Kasumi-1 (cell line): ENCODE data around the gene CHAC1.
A peak's percentile ranks its signal among the peaks of the same experiment; 100 is the strongest.

ENCODE experiments used
- DNase-seq, 2 experiments: peaks; one replicate each; lab custom pipeline; 2025; lab: John Stamatoyannopoulos, UW

Gene CHAC1

DNA sequence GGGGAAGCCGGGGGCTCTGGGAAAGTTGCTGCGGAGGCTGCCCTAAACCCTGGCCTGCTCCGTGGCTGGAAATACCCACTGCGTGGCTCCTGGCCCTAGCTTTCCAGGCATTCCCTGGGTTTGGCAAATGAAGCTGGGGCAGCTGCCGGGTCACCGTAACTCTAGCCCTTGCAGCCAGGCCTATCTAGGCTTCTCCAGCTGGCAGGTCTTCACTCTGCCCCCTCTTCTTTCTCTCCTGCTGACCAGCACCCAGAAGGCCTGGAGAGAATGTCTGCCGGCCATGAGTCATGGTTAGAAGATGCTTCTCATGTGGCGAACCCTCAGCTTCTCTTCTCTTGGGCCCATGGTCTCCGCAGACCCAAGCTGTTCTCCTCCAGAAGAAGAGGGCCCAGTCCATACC is 29.7 kb upstream of the CHAC1 start:
- DNase-seq, result no peak

DNA sequence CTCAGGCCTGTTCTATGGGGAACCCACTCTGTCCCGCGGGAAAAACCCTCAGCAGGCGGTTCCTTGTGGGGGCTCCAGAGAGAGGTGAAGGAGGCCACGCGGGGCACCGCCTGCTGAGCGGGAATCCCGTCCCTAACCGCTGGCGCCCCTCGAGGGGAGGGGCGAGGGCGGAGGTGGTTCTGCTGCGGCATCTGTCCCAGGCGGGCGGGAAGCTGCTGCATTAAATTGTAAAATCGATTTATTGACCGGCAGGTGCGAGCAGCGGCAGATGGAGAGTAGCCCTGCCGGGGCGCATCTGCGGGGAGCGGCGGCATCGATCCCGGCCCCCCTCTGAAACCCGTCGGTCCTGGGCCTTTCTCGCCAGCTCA is 27.8 kb upstream of the CHAC1 start:
- no peak for DNase-seq

DNA sequence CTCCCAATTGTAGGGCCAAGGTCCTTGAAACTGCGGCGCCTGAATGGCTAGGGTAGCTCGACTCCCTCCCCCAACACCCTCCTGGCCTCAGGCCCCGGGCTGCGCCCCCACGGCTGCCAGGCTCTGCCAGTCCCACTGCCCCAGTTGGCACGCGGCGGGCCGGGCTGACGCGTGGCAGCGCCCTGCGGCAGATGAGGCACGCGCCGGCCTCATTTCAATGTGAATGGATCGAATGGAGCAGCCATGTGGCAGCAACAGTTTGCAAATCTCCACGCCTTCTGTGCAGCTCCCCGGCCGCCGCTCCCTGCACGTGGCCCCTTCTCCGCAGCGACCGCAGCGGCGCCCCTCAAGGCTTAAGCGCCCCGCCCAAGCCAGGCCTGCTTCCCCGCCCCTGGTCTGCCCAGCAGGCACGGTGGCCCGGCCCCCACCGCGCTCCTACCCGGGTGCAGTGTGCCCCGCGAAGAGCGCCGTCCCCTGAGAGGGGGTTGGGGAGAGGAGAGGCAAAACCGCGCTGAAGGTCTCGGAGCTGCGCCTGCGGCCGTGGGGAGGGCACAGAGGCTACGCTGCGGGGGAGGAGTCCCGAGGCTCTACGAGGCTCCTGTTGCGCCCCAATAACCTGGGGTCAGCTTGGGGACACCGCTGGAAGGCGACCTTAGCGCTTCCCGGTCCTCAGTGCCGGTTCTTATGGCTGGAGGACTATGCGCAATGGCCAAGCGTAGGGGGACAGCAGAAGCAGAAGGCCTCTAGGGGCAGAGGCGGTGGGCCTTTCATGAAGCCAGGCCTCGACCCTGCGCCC is 27.2 kb upstream of the CHAC1 start:
- DNase-seq, result peak in 1 of 2 experiments; percentile 28

DNA sequence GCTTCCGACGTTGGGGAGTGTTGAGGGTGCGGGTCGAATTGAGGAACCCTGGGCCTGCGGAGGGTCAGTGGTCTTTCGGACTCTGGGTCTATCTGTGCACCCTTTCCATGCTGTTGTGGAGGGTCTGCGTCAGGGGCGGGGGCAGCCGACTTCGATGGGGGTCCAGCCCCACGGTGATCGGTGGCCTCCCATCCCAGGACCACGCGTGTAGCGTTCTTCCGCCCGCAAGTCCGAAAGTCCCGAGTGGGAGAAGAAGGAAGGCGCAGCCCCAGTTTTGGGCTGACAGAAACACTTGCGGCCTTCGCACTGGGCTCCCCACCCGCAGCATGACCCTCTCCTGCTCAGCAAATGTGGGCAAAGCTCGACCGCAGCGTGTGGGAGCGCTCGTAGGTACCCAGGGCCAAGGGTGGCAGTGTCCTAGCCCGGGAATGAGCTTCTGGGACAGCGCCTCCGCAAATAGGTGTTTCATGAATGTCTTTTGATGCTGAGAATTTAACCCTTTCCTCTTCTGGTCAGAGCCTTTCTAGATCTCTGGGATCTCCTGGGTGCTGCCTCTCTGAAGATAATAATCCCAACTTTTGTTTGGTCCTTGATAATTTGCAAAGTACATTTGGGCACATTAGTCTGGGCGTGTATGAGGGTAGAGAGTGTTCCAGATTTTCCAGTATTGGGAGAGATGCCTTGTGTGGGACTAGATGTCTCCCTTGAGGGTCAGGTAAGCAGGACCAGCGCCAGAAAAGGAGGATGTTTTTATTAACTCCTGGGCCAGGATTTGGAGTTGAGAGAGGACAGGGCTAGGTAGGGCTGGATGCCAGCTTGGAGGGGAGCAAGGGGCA is 26.4 kb upstream of the CHAC1 start:
- no peak for DNase-seq

DNA sequence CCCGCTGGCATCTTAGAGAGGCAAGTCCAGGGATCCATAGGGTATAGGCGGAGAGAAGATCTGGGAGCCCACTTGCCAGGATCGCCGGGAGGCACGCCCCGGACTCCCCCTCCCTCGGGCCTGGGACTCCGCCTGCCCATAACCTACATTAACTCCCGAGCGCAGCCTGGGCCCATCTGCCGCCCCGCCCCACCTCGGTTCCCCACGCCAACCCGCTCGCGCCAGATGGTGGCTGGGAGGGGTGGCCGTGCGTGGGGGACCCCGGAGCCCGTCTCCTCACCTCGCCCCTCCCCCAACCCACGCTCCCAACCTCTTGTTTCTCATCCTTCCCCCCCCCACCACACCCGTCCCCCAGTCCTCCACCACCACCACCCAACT is 25.8 kb upstream of the CHAC1 start:
- no peak for DNase-seq

DNA sequence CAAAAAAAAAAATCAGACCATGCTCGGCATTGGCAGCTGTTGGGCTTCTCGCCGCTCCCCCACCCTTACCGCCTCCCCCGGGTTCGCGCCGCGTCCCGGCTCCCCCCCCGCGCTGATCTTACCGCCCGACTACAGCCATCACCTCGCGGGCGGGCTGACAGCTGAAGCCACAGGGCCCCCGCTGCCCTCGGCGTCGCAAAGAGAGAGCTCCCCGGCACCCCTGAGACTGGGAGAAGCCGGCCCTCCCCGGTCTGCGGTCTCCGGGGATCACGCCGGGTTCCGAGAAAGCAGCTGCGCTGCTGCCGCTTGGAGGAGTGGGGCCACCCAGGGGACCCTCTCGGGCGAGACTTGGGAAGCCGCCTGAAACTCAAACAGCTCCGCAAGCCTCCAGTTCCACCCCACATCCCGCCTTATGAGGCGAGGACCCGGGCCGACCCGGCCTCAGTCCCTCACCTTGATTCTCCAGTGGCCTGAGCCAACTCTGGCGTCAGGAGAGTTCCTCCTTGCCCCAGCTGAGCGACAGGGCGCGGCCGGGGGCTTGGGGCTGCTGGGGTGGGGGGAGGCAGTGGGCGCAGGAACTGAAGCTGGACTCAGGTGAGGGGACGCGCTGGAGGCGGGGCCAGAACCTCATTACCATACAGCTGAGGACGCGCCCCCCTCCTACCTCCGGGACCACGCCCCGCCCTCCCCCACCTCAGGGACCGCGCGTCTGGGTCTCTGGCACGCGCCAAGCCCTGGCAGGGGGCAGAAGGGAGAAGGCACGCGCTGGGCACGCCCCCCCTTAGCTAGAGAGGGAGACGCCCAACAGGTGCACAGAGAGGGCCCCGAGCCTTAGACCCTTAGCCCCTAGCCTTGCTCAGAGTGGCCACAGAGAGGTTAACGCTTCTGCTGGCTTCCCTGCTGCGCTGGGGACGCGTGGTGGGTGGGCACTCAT is 25.1 kb upstream of the CHAC1 start:
- DNase-seq, result no peak

DNA sequence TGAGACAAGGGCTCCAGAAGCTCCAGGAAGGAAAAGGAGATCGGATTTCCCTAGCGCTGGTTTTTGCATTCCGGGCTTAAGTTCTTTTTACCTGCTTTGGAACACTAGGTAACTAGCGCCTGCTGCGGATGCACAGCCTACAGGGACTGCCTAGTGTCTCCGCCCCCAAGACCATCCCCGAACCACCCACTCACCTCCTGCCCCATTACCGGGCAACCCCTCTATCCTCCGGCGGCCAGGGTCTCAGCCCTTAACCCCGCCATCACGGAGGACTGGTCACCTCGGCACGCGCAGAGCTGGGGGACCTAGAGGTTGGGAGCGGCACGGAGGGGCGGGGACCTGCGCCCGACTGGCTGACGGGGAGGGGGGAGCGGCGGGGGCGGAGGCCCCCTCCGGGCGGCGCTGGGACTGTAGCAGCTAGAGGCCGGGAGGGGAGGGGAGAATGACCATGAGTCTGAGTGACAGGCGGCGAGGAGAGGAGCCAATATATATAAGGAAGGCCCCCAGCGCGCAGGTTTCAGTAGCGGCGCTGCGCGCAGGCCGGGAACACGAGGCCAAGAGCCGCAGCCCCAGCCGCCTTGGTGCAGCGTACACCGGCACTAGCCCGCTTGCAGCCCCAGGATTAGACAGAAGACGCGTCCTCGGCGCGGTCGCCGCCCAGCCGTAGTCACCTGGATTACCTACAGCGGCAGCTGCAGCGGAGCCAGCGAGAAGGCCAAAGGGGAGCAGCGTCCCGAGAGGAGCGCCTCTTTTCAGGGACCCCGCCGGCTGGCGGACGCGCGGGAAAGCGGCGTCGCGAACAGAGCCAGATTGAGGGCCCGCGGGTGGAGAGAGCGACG is 24.2 kb upstream of the CHAC1 start, which contains the start of gene DLL4:
TSS of gene DLL4 (plus strand) at position 520 of the 839 bp plus-strand sequence. CDS start 329 bp downstream, outside the sequence.
- DNase-seq, result peak; percentile 27 to 56

DNA sequence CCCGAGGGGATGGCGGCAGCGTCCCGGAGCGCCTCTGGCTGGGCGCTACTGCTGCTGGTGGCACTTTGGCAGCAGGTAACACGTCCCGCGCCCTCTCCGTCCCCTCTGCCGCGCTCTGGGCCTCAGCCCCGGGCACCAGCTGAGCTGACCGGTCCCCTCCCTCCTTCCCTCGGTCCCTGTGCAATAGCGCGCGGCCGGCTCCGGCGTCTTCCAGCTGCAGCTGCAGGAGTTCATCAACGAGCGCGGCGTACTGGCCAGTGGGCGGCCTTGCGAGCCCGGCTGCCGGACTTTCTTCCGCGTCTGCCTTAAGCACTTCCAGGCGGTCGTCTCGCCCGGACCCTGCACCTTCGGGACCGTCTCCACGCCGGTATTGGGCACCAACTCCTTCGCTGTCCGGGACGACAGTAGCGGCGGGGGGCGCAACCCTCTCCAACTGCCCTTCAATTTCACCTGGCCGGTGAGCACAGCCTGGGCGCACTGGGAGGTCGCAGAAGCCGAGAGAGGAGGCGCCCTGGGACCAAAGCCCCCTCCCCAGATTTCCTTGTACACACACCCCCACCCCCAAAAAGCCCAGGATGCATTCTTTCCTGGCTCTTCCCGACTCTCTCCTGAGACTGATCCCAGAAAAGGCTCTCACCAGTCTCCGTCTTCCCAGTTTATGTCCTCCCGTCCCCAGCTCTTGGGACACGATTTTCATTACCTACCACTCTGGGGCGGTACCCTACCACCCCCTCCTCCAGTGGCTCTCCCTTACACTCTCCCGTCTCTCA is 23.4 kb upstream of the CHAC1 start:
- no peak for DNase-seq

DNA sequence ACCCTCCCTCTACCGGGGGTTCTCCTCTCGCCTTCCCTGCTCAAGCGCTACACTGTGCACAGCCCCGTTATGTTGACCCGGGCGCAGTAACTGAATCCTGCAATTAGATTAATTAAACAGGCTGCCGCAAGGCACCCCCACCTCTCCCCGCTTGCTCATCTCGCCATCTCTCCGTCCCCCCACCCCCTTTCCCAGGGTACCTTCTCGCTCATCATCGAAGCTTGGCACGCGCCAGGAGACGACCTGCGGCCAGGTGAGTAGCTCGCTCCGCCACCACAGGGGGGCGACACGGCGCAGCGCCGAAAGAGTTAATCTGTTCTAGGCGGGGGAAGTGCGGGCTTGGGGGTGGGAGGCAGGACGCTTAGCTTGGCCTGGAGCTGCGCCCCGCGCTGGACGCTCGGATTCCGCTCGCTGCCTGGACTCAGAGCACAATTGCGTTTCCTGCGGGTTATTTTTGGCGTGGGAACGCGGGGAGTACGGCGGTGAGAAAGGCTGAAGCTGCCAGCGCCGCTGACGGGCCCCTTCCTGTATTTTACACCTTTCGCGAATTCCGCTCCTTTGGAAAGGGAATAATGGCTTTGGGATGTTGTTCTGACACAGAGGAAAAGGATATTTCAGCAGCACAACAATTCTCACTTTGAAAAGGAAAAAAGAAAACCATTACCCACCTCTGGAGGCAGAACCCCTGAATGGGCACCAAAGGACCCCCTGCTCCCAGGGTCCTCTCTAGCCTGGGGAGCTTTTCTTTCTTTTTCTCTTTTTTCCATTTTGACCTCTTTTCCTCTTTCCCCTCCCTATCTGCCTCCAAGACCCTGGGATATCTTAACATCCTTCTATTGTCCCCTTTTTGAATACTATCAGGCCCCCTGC is 22.6 kb upstream of the CHAC1 start:
- peak in 1 of 2 experiments; percentile 20 for DNase-seq

DNA sequence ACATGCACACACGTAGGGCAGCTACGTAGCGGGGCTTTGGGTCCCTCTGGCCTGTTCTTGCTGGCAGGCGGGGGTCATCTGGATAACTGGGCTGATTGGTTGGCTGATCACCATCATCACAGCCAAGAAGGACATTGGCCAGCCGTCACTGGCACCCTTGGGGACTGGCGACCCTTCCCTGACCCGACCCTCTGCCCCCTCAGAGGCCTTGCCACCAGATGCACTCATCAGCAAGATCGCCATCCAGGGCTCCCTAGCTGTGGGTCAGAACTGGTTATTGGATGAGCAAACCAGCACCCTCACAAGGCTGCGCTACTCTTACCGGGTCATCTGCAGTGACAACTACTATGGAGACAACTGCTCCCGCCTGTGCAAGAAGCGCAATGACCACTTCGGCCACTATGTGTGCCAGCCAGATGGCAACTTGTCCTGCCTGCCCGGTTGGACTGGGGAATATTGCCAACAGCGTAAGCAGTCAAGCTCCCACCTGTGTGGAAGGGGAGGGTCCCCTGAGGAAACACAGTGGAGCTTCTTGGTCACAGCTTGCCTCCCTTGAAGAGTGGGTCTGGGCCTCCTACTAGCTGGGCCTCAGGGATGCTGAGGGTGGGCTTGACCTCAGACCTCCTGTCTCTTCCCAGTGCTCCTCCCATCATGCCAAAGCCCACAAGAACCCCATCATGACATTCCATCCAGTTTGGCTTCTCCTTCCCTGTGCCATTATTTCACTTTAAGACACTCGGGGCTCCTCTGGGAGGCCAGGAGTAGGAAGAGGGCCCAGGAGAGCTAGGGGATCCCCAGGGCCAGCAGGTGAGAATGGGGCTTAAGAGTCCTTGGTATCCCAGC is 21.8 kb upstream of the CHAC1 start:
- no peak for DNase-seq

DNA sequence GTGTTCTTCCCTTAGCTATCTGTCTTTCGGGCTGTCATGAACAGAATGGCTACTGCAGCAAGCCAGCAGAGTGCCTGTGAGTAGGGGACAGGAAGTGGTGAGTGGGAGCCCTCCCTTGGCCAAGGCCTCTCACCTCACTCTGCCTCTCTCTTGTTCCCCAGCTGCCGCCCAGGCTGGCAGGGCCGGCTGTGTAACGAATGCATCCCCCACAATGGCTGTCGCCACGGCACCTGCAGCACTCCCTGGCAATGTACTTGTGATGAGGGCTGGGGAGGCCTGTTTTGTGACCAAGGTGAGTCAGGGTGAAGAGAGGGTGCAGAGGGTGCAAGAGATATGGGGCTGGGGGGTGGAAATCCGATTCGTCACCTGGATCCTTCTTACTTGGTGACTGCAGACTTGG is 21.1 kb upstream of the CHAC1 start:
- peak; percentile 23 to 27 for DNase-seq

DNA sequence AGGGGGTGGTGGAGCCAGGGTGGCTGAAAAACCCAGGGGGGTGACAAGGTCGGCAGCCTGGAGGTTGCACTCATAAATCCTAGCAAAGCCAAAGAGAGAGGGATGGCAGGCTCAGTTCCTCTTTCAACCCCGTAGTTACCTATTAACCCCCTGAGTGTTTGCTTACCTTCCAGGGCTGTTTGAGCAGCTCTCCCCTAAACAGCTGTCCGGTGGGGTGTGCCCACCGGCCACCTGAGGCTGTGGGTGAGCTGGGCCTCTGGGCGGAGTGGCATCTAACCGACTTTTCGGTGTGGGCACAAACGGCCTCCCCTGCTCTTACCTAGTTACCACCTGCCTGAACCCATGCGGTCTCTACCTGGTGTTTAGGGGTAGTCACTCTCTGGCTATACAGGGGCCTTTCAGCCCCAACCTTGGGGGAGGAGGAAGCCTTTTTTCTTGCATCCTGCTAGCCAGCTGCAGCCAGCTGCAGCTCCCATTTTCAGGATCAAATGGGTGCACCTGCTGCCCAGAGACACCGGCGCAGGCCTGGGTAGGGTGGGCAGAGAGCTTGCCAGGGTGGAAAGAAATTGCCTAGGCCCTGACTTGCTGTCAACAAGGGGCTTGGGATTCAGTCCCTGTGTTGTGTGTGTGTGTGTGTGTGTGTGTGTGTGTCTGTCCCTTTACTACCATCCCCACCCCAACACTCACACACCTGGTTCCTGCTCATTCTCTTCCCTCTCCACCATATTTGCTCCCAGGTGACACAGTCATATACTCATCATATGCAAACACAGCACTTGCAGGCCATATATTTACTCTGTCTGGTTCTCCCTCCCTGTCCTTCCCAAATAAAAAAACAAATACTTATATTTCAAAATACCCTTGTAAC is 20.4 kb upstream of the CHAC1 start:
- no peak for DNase-seq

DNA sequence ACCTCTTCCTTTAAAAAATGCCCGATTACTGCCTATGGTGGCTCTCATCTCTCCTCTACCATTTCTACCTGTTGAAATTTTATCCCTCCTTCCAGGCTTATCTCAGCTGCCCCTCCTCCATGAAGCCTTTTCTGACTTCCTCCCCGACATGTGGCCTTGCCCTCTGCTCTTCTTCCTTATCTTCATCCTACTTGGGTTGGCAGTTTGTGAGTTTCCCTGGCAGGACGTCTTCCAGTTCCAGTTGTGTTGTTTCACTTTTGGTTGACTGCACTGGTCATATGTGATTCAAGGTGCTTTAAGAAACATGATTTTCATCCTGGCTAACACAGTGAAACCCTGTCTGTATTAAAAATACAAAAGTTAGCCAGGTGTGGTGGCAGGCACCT is 19.8 kb upstream of the CHAC1 start:
- DNase-seq, result no peak

DNA sequence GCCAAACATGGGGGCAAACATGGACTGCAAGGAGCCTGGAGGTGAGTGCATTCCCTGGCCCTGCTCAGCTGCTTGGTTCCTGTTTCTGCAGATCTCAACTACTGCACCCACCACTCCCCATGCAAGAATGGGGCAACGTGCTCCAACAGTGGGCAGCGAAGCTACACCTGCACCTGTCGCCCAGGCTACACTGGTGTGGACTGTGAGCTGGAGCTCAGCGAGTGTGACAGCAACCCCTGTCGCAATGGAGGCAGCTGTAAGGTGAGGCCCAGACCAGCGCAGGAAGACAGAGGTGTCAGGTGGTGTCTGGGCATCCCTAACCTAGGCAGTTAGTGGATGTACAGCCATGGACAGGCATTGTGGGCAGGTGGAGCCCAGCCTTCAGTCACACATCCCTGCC is 18.8 kb upstream of the CHAC1 start:
- DNase-seq, result no peak

DNA sequence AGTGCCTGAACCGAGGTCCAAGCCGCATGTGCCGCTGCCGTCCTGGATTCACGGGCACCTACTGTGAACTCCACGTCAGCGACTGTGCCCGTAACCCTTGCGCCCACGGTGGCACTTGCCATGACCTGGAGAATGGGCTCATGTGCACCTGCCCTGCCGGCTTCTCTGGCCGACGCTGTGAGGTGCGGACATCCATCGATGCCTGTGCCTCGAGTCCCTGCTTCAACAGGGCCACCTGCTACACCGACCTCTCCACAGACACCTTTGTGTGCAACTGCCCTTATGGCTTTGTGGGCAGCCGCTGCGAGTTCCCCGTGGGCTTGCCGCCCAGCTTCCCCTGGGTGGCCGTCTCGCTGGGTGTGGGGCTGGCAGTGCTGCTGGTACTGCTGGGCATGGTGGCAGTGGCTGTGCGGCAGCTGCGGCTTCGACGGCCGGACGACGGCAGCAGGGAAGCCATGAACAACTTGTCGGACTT is 17.0 kb upstream of the CHAC1 start:
- no peak for DNase-seq

DNA sequence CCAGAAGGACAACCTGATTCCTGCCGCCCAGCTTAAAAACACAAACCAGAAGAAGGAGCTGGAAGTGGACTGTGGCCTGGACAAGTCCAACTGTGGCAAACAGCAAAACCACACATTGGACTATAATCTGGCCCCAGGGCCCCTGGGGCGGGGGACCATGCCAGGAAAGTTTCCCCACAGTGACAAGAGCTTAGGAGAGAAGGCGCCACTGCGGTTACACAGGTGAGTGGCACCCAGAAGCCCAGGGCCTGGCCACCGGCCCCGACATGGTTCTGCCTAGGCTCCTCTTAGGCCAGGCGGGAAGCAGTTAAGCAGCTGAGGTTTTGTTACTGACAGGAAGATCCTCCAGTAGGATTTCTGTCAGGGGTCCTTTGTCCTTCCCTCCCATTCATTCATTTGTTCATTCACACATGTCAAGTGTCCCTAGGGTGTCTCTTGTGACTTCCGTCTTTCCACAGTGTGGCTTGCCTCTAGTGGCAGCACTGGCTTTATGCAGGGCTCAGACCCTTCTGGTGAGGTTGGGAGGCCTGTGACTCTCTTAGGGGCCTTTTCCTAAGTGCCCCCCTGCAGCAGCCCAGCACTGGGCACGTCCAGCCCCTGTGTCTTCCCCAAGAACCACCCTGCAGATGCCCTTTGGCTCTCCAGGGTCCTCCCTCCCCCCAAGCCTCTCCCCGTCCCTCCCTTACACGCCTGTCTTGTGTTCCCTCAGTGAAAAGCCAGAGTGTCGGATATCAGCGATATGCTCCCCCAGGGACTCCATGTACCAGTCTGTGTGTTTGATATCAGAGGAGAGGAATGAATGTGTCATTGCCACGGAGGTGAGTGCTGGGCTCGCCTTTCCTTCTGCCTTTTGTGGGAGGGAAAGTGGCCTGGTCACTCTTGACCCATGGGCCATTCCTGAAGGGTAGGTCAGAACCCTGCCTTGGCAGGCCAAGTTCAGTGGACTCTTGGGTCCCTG is 16.3 kb upstream of the CHAC1 start:
- DNase-seq, result no peak
